Fibroblast of mammary gland (primary cell): Measurements from ENCODE around the gene SEC61A1.

Experiments used
- DNase-seq: peaks from one replicate; pipeline ENCODE4 v3.0.0-alpha.2; 2010; ENCODE audit warnings: low read depth
- H3K4me3 ChIP-seq: 2 replicates; pipeline ENCODE4 v1.5.1; 2011; ENCODE audit warnings: low read depth, mild to moderate bottlenecking, low read length, moderate library complexity; ENCODE audit not compliant: control insufficient read depth
- CTCF ChIP-seq: conservative IDR thresholded peaks from 2 replicates; pipeline ENCODE4 v1.5.1; 2011; ENCODE audit warnings: low read depth, low read length, inconsistent platforms; ENCODE audit not compliant: control insufficient read depth, insufficient read depth

SEC61A1 gene

DNA sequence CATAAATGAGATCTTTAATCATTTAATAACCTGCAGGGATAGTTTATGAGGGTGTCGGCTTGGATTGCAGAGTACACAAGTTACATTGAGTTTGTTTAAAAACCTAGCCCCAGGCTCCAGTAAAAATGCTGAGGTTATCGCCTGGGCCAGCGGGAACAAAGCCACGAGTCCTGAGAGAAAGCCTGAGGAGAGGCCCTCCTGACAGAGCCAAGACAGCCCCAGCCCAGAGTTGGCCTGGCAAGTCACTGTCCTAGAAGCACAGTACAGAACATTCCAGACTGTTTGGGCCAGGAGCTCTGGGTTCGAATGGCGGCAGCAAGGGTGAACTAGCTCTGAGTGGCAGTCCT, 32.4 kb downstream of the SEC61A1 start:
- no peak for DNase-seq
- TF ChIP-seq CTCF = no peak
- no peak overlapping the region for H3K4me3 ChIP-seq

DNA sequence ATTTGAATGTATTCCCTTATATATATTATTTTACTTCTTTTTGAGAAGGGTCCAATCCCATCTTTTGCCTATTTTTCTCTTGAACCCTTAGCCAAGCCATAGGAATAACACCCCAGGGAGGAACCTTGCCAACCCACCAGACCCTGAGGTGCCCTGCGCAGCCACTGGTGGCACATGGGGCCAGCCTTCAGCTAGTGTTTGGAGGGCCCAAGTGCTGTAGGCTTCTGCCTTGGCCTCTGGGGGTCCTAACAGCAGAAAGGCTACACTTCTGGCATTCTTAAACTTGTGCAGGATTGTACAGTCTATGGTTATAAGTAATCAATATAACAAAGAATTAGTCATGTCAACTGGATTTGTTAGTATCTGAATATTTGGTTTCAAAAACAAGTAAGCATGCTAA, 36.9 kb downstream of the SEC61A1 start:
- no peak for DNase-seq
- H3K4me3 ChIP-seq = no peak overlapping the region
- no peak for TF ChIP-seq CTCF

GRCh38 chr3:128091586-128091985, 39.3 kb downstream of the SEC61A1 start:
- peak; percentile 61 for DNase-seq
- no peak for TF ChIP-seq CTCF
- no peak overlapping the region for H3K4me3 ChIP-seq

DNA sequence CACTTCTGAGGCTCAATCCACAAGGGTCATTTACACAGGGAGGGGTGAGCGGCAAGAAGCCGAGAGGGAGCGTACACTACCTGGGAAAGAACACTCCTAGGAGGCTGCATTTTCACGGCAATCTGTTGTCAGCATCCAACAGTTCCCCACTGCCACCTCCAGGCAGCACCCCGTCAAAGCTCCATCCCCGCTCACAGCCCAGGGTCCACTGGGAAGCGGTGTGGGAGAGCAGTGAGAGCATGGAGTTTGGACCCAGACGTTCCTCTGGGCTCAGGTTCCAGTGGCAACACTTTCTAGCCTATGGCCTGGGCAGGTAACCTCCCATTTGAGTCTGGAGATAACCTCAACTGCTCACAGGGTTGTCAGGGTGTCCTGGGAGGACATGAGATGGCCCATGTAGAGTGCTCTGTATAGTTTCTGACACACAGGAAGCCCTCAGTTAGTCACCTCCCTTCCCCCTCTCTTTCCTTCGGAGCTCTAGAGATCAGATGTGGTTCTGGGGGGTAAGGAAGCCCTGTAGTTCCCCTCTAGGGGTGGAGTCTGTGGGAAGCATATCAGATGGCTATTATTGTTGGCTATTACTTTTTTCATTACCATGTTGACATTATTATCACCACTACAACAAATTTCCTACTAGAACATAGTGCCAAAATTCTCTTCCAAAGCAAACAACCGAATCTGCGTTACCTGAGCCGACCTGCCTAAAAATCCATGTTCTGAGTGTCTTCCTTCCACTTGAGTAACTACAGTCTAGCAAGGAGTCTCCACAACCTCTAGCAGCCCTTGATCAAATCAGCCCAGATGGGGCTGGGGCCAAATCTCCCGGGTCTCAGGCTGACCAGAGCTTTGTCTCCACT, 42.3 kb downstream of the SEC61A1 start:
- H3K4me3 ChIP-seq = no peak overlapping the region
- TF ChIP-seq CTCF = no peak
- peak; percentile 45 for DNase-seq

- no peak overlapping the region for H3K4me3 ChIP-seq
- peak; percentile 77 for DNase-seq
- peak; percentile 86 for TF ChIP-seq CTCF
These were observed 43.0 kb downstream of the SEC61A1 start for GRCh38 chr3:128095222-128095703.

DNA sequence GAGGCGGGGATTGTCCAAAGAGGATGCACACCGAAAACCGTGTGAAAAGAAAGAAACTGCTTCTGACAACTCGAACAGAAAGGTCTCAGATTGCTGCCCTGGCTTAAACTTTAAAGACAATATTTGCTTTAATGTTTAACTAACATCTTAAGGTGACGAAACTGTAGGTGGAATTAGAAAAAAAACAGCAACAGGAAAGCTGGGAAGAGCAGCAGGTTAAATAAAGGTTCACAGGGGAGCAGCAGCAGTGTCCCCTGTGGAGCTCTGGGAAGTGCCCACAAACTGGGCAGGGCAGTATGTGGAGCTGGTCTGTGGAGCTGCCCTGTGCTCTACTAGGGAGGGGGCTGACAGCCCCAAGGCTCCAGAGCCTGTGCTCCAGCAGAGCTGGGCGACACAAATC, 46.0 kb downstream of the SEC61A1 start:
- no peak for DNase-seq
- H3K4me3 ChIP-seq = no peak overlapping the region
- TF ChIP-seq CTCF = no peak
